Spleen (tissue), 7 donors: ENCODE measurements around the gene EGLN2.

ENCODE experiments used
- CTCF ChIP-seq, 11 experiments: fragments of 200-600 bp in 7 of 11; fragments of 450-650 bp in 4 of 11; sonication (generic) in 4 of 11; IDR thresholded peaks in 8 of 11; conservative IDR thresholded peaks in 3 of 11; 1 replicate in 7 of 11; 2 replicates in 4 of 11; pipeline versions ENCODE4 v1.4.0 to v1.8.0; 2016 to 2021; ENCODE audit warnings: antibody characterized with exemption in 11 of 11, inconsistent platforms in 4 of 11, mild to moderate bottlenecking in 1 of 11
- POLR2A ChIP-seq, 3 donors: fragments of 450-650 bp; IDR thresholded peaks; one replicate each; pipeline ENCODE4 v1.5.1; 2017; ENCODE audit warnings: antibody characterized with exemption in 3 of 3, mild to moderate bottlenecking in 1 of 3
- donor health status: DM: no; HTN: no; CAD: no; lungs with moderate emphysema.
- donor health status: DM: no; HTN: no; CAD: no.
- donor health status: DM: no; HTN: no; CAD: no.

DNA sequence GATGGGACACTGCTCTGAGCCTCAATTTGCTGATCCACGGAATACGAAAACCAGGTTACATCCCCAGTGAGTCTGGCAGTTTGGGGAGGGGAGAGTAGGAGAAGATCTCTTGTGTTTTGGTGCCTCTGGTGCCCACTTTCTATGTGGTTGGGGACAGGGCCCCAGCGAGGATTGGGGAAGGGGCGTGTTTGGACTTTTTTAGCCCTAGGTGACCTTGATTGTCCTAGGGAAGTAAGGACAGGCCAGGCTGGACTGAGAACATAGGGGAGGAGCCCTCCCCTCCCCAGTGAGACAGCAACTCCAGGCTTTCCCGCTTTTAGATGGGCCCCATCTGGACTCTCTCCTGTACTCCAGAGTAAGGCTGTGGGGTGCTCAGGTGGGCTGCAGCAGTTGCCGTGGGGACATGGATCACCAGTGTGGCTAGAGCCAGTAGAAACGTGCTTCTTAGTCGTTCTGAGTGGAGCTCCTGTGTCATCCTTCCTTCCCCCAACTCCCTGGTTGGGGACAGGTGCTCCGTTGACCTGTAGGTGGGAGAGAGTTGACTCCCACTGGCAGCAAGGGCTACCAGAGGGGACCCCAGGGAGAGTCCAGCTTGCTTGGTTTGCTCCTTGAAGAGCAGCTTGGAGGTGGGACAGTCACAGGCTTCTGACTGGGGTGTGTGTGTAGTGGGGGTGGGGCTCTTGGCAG, 4.3 kb downstream of the EGLN2 start:
- TF ChIP-seq CTCF (IDR thresholded peaks at IDR 0.05 in 8 of 11, conservative IDR thresholded peaks at IDR 0.05 in 3 of 11) (no peak), POLR2A (IDR thresholded peaks at IDR 0.05) (no peak)
